H1 (cell line): ENCODE data around the gene CTDSP1. TPM values are rescaled to one million over a fixed set of nuclear protein-coding genes. Genes with fewer than 3 reads are reported as not detected.

Experiments
- CTCF ChIA-PET: fragments of 300-600 bp; sonication (Branson Sonifier 250); formaldehyde crosslinking; loops from one replicate; lab custom pipeline; 2021; ENCODE audit not compliant: partially characterized antibody; lab: Charles Lee
- POLR2A ChIA-PET: fragments of 300-600 bp; sonication (Branson Sonifier 250); formaldehyde crosslinking; loops from one replicate; lab custom pipeline; 2021; ENCODE audit warnings: inconsistent platforms; ENCODE audit not compliant: partially characterized antibody; lab: Charles Lee
- DNase-seq, 2 experiments: peaks; one replicate each; pipeline versions ENCODE4 v3.0.0 to v3.0.0-alpha.2; 2010 to 2022; ENCODE audit warnings: low spot score in 2 of 2, low read depth in 1 of 2, mixed read lengths in 1 of 2
- FAIRE-seq: peaks from 2 replicates; lab custom pipeline; 2011; peaks lifted over from hg19 to GRCh38; lab: Jason Lieb, UNC
- H2AFZ ChIP-seq: 2 replicates; pipeline ENCODE4 v1.8.1; 2012; ENCODE audit warnings: low read length, inconsistent platforms
- H2AK5ac ChIP-seq: 2 replicates; pipeline ENCODE4 v1.6.1; 2013; ENCODE audit warnings: low read depth, low read length
- H2BK120ac ChIP-seq: replicated peaks from 2 replicates; pipeline ENCODE3; 2013; ENCODE audit warnings: low read depth, low read length, inconsistent platforms
- H2BK12ac ChIP-seq: 2 replicates; pipeline ENCODE4 v1.6.1; 2013; ENCODE audit warnings: low read depth, low read length
- H2BK15ac ChIP-seq: 2 replicates; pipeline ENCODE4 v1.6.1; 2013; ENCODE audit warnings: low read length
- H2BK20ac ChIP-seq: 2 replicates; pipeline ENCODE4 v1.6.1; 2013; ENCODE audit warnings: low read length
- H2BK5ac ChIP-seq: 2 replicates; pipeline ENCODE4 v1.6.1; 2013; ENCODE audit warnings: low read depth, low read length
- H3K14ac ChIP-seq: 2 replicates; pipeline ENCODE4 v1.6.1; 2013; ENCODE audit warnings: inconsistent platforms; ENCODE audit not compliant: insufficient read length
- H3K18ac ChIP-seq: 2 replicates; pipeline ENCODE4 v1.6.1; 2013; ENCODE audit warnings: low read length; ENCODE audit errors: extremely low read depth
- H3K23ac ChIP-seq: 2 replicates; pipeline ENCODE4 v1.6.1; 2013; ENCODE audit warnings: inconsistent platforms; ENCODE audit not compliant: insufficient read length
- H3K23me2 ChIP-seq: 2 replicates; pipeline ENCODE4 v1.6.1; 2013; ENCODE audit warnings: low read depth, low read length
- H3K27ac ChIP-seq: 2 replicates; pipeline ENCODE4 v1.6.1; 2011; ENCODE audit warnings: low read depth, low read length, inconsistent platforms
- H3K27me3 ChIP-seq, 4 experiments: replicated peaks in 1 of 4; 1 replicate in 1 of 4; 2 replicates in 3 of 4; pipeline versions ENCODE4 v1.6.1 to v1.8.1; 2011 to 2013; ENCODE audit warnings: low read length in 3 of 4, mild to moderate bottlenecking in 3 of 4, inconsistent platforms in 2 of 4, mixed read lengths in 2 of 4, moderate library complexity in 1 of 4; ENCODE audit not compliant: control insufficient read depth in 3 of 4, insufficient read depth in 3 of 4; ENCODE audit errors: extremely low read depth in 1 of 4
- H3K36me3 ChIP-seq, 4 experiments: 2 replicates each; pipeline versions ENCODE4 v1.6.1 to v1.8.1; 2011 to 2013; ENCODE audit warnings: mild to moderate bottlenecking in 4 of 4, low read length in 3 of 4, moderate library complexity in 2 of 4, control low read depth in 1 of 4, inconsistent platforms in 1 of 4; ENCODE audit not compliant: insufficient read depth in 4 of 4, control insufficient read depth in 2 of 4
- H3K4ac ChIP-seq: replicated peaks from 2 replicates; pipeline ENCODE3; 2013; ENCODE audit warnings: low read length, low read depth, mixed read lengths, inconsistent platforms; ENCODE audit not compliant: insufficient read length
- H3K4me1 ChIP-seq, 4 experiments: replicated peaks in 1 of 4; 1 replicate in 1 of 4; 2 replicates in 3 of 4; pipeline versions ENCODE4 v1.6.1 to v1.8.1; 2011 to 2013; ENCODE audit warnings: low read length in 3 of 4, inconsistent platforms in 2 of 4, mixed read lengths in 1 of 4; ENCODE audit not compliant: insufficient read depth in 4 of 4, control insufficient read depth in 3 of 4
- H3K4me2 ChIP-seq, 2 experiments: 2 replicates each; pipeline versions ENCODE4 v1.6.1 to v1.8.1; 2011 to 2013; ENCODE audit warnings: low read depth in 2 of 2, low read length in 2 of 2, control low read depth in 1 of 2, inconsistent platforms in 1 of 2, mild to moderate bottlenecking in 1 of 2; ENCODE audit not compliant: insufficient read depth in 1 of 2
- H3K4me3 ChIP-seq, 4 experiments: fragments of 200-600, 300-600 bp in 1 of 4; sonication (generic), shearing (Covaris generic), sonication (Bioruptor Twin) in 1 of 4; 2 replicates each; pipeline versions ENCODE4 v1.5.1 to v1.8.1; 2011 to 2016; ENCODE audit warnings: low read length in 4 of 4, low read depth in 3 of 4, control low read depth in 2 of 4, inconsistent platforms in 2 of 4, mild to moderate bottlenecking in 2 of 4, mixed read lengths in 1 of 4, moderate library complexity in 1 of 4; ENCODE audit not compliant: insufficient read depth in 2 of 4; ENCODE audit errors: extremely low read depth in 1 of 4
- H3K56ac ChIP-seq: replicated peaks from 2 replicates; pipeline ENCODE3; 2013; ENCODE audit warnings: low read depth, mild to moderate bottlenecking, mixed read lengths, low read length, inconsistent platforms; ENCODE audit not compliant: insufficient read length
- H3K79me1 ChIP-seq: 2 replicates; pipeline ENCODE4 v1.6.1; 2013; ENCODE audit warnings: low read depth, low read length, control low read depth
- H3K79me2 ChIP-seq, 2 experiments: 2 replicates each; pipeline versions ENCODE4 v1.6.1 to v1.8.1; 2012 to 2013; ENCODE audit warnings: low read length in 2 of 2, mild to moderate bottlenecking in 2 of 2, inconsistent platforms in 1 of 2; ENCODE audit not compliant: insufficient read depth in 2 of 2, control insufficient read depth in 1 of 2
- H3K9ac ChIP-seq, 4 experiments: replicated peaks in 1 of 4; 1 replicate in 1 of 4; 2 replicates in 3 of 4; pipeline versions ENCODE4 v1.6.1 to v1.8.1; 2011 to 2013; ENCODE audit warnings: low read depth in 3 of 4, low read length in 3 of 4, control low read depth in 2 of 4, mild to moderate bottlenecking in 2 of 4, moderate library complexity in 2 of 4, inconsistent platforms in 1 of 4; ENCODE audit errors: extremely low read depth in 1 of 4
- H3K9me3 ChIP-seq, 2 experiments: 2 replicates each; pipeline versions ENCODE4 v1.6.1 to v1.8.1; 2012 to 2013; ENCODE audit warnings: mild to moderate bottlenecking in 2 of 2, moderate library complexity in 2 of 2, control low read depth in 1 of 2, inconsistent platforms in 1 of 2, low read depth in 1 of 2, low read length in 1 of 2, mixed read lengths in 1 of 2; ENCODE audit not compliant: insufficient read depth in 2 of 2
- H4K20me1 ChIP-seq, 2 experiments: replicated peaks in 1 of 2; 2 replicates each; pipeline versions ENCODE3 to v1.8.1; 2011 to 2013; ENCODE audit warnings: inconsistent platforms in 2 of 2, low read length in 2 of 2, mild to moderate bottlenecking in 1 of 2; ENCODE audit not compliant: insufficient read depth in 2 of 2, control insufficient read depth in 1 of 2
- H4K5ac ChIP-seq: 2 replicates; pipeline ENCODE4 v1.6.1; 2013; ENCODE audit warnings: low read length, low read depth, mixed read lengths, inconsistent platforms; ENCODE audit not compliant: insufficient read length
- H4K8ac ChIP-seq: 2 replicates; pipeline ENCODE4 v1.8.0; 2013; ENCODE audit warnings: mild to moderate bottlenecking, moderate library complexity, low read length, inconsistent platforms; ENCODE audit not compliant: insufficient read depth; ENCODE audit errors: extremely low read depth
- H4K91ac ChIP-seq: replicated peaks from 2 replicates; pipeline ENCODE3; 2013; ENCODE audit warnings: low read length, mixed read lengths, inconsistent platforms; ENCODE audit not compliant: insufficient read length
- BRCA1 ChIP-seq: IDR thresholded peaks from 2 replicates; pipeline ENCODE4 v1.6.1; 2012; ENCODE audit warnings: low read depth, low read length, improper control_type of control experiment
- CHD1 ChIP-seq: IDR thresholded peaks from 2 replicates; pipeline ENCODE4 v1.6.1; 2012; ENCODE audit warnings: low read depth, low read length, improper control_type of control experiment
- CTBP2 ChIP-seq: IDR thresholded peaks from 2 replicates; pipeline ENCODE4 v1.7.0; 2011; ENCODE audit warnings: borderline replicate concordance, mild to moderate bottlenecking, moderate library complexity, mixed read lengths, low read length; ENCODE audit not compliant: insufficient read depth, insufficient read length
- KDM1A ChIP-seq: fragments of 200-600, 300-600 bp; sonication (generic); IDR thresholded peaks from 2 replicates; pipeline ENCODE4 v1.7.1; 2016; ENCODE audit warnings: mild to moderate bottlenecking, low read length, borderline replicate concordance
- NRF1 ChIP-seq: IDR thresholded peaks from 2 replicates; pipeline ENCODE4 v1.6.1; 2011; ENCODE audit warnings: mild to moderate bottlenecking, low read depth, low read length, improper control_type of control experiment
- POU5F1 ChIP-seq: IDR thresholded peaks from 2 replicates; pipeline ENCODE4 v1.6.1; 2011; ENCODE audit warnings: low read depth, mild to moderate bottlenecking, low read length, moderate library complexity
- RXRA ChIP-seq: IDR thresholded peaks from 2 replicates; pipeline ENCODE4 v1.6.1; 2011; ENCODE audit warnings: low read depth, mild to moderate bottlenecking, low read length, moderate library complexity; ENCODE audit not compliant: insufficient read depth
- SAP30 ChIP-seq: fragments of 300-600 bp; sonication (generic); IDR thresholded peaks from 2 replicates; pipeline ENCODE4 v1.7.1; 2012; ENCODE audit warnings: low read length, moderate library complexity, mild to moderate bottlenecking, inconsistent platforms; ENCODE audit not compliant: insufficient read depth, insufficient replicate concordance
- SP1 ChIP-seq: IDR thresholded peaks from 2 replicates; pipeline ENCODE4 v1.6.1; 2011; ENCODE audit warnings: low read depth, low read length
- TAF1 ChIP-seq: IDR thresholded peaks from 2 replicates; pipeline ENCODE4 v1.6.1; 2011; ENCODE audit warnings: mild to moderate bottlenecking, low read depth, low read length
- YY1 ChIP-seq: IDR thresholded peaks from 2 replicates; pipeline ENCODE4 v1.6.1; 2011; ENCODE audit warnings: low read depth, mild to moderate bottlenecking, low read length
- ZNF274 ChIP-seq: IDR thresholded peaks from 2 replicates; pipeline ENCODE4 v1.7.0; 2012; ENCODE audit warnings: low read length, borderline replicate concordance; ENCODE audit errors: extremely low read depth
- WGBS, 2 experiments: shearing (Covaris generic) in 1 of 2; methylation state at CpG; one replicate each; pipeline versions ENCODE4 v1.1.6 to v1.1.7; 2013 to 2015; ENCODE audit warnings: low lambda C conversion rate in 2 of 2, mixed read lengths in 2 of 2, inconsistent platforms in 1 of 2, low coverage in 1 of 2, missing lambda C conversion rate in 1 of 2; ENCODE audit not compliant: insufficient replicate concordance in 2 of 2, insufficient coverage in 1 of 2, insufficient read length in 1 of 2; ENCODE audit errors: extremely low coverage in 1 of 2, missing lambda C conversion rate in 1 of 2; 5-methylcytosine and 5-hydroxymethylcytosine counted together
- polyA plus RNA-seq, 7 experiments: library from polyadenylated mRNA; depleted of rRNA in 3 of 7; stranded (reverse) in 5 of 7; unstranded in 2 of 7; fragments of >200 nt in 5 of 7; fragments of 200-250 nt in 2 of 7; gene quantifications; 1 replicate in 5 of 7; 2 replicates in 1 of 7; 4 replicates in 1 of 7; pipeline versions ENCODE4 v1.2.1 to v1.2.3, GENCODE V29; 2011 to 2013; ENCODE audit warnings: missing spikeins in 2 of 7, mixed read lengths in 2 of 7
- total RNA-seq: library from RNA; stranded (reverse); fragmentation: NEBNext Ultra II Directional; extraction: Animal tissue kit (Norgen Biotek cat#: 25700); gene quantifications from 2 replicates; pipeline ENCODE4 v1.2.1, GENCODE V29; 2021
- TF ChIP-seq, protein P1 (sequence below): IDR thresholded peaks from 2 replicates; pipeline ENCODE4 v1.6.1; 2012; ENCODE audit warnings: low read length, inconsistent platforms

The CTDSP1 gene
- total and polyA plus RNA-seq, 2 of the 8 experiments (the other 6 are each of a cell fraction or from before 2014, with no cell fraction given) = 20.3 to 35.2 TPM

DNA sequence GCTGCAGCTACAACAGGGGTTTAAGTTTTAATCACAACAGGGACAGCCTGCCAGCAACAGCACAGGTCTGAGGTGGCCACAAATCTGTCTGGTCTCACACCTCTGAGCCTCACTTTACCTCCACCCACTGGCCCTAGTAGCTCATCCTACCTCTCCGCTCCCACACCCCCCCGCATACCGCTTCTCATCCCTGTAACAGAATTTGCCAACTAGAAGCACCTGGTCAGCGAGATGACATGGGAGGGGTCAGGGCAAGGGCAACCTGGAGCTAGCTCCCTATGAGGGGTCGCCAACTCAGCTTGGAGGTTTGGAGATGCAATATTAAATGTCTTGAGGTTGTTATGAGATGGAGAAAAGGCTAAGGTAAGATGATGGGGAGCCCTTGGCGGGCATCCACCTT, 35.5 kb upstream of the CTDSP1 start:
- Histone ChIP-seq H3K14ac (no peak overlapping the region), H2BK5ac (no peak overlapping the region), H3K18ac (no peak overlapping the region), H3K79me1 (no peaks in the 10 kb centered on the region), H3K4me3 (no peak overlapping the region), H4K5ac (no peak overlapping the region), H2BK15ac (no peak overlapping the region), H3K4ac (no peak overlapping the region), H3K4me1 (peaks cover 0 to 3% (median 0%) of the 10 kb centered on the region in 4 experiments; a peak in 3 of 7 replicates), H2BK20ac (no peak overlapping the region), H3K27me3 (no peaks in the 10 kb centered on the region; a peak in 1 of 7 replicates), H4K20me1 (no peaks in the 10 kb centered on the region), H3K4me2 (no peak overlapping the region), H3K36me3 (no peaks in the 10 kb centered on the region), H3K23me2 (peaks cover 7% of the 10 kb centered on the region; the same call in 1 of the 2 replicates), H3K27ac (no peak overlapping the region), H2BK12ac (no peak overlapping the region), H3K79me2 (no peaks in the 10 kb centered on the region), H3K23ac (no peak overlapping the region), H3K9me3 (no peaks in the 10 kb centered on the region), H2BK120ac (no peak overlapping the region), H2AK5ac (no peak overlapping the region), H3K9ac (no peak overlapping the region), H2AFZ (no peak overlapping the region), H3K56ac (no peak overlapping the region), H4K8ac (no peak overlapping the region), H4K91ac (no peak overlapping the region)
- FAIRE-seq = no peak
- ChIA-PET CTCF (interaction anchor here (1.0 to 1.6 kb wide), 5 partner anchors 8 to 107 kb away, joined by 3 to 6 read pairs (median 5); partner anchors contain the start of gene CATIP), POLR2A (no interaction called here)
- DNase-seq = no peak
- 85% methylated on average over 6 of the region's 6 CpGs; no CpG with 5 or more reads in 1 of the 2 experiments for WGBS, 2 experiments
- no peak for TF ChIP-seq BRCA1
- TF ChIP-seq, protein P1, sequence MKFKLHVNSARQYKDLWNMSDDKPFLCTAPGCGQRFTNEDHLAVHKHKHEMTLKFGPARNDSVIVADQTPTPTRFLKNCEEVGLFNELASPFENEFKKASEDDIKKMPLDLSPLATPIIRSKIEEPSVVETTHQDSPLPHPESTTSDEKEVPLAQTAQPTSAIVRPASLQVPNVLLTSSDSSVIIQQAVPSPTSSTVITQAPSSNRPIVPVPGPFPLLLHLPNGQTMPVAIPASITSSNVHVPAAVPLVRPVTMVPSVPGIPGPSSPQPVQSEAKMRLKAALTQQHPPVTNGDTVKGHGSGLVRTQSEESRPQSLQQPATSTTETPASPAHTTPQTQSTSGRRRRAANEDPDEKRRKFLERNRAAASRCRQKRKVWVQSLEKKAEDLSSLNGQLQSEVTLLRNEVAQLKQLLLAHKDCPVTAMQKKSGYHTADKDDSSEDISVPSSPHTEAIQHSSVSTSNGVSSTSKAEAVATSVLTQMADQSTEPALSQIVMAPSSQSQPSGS = no peak
- TF ChIP-seq CTBP2 = no peak
- no peak for TF ChIP-seq NRF1
- no peak for TF ChIP-seq KDM1A
- no peak for TF ChIP-seq ZNF274
- TF ChIP-seq RXRA = no peak
- no peak for TF ChIP-seq YY1
- TF ChIP-seq SAP30 = no peak
- TF ChIP-seq TAF1 = no peak
- no peak for TF ChIP-seq POU5F1
- TF ChIP-seq SP1 = no peak
- TF ChIP-seq CHD1 = no peak
